IPS-20b (cell line): ENCODE results near the gene GABBR2.

Source experiments
- H3K27ac ChIP-seq: one replicate; pipeline ENCODE4 v1.5.1; 2013; ENCODE audit warnings: low read length
- H3K27me3 ChIP-seq: 2 replicates; pipeline ENCODE4 v1.6.1; 2013; ENCODE audit warnings: mild to moderate bottlenecking, low read length, inconsistent platforms; ENCODE audit not compliant: insufficient read depth
- H3K36me3 ChIP-seq: 2 replicates; pipeline ENCODE4 v1.6.1; 2013; ENCODE audit warnings: low read depth, mild to moderate bottlenecking, inconsistent platforms, low read length, moderate library complexity; ENCODE audit not compliant: insufficient read depth
- H3K4me1 ChIP-seq: 2 replicates; pipeline ENCODE4 v1.6.1; 2013; ENCODE audit warnings: mild to moderate bottlenecking, control low read depth, inconsistent platforms, low read length, moderate library complexity; ENCODE audit not compliant: insufficient read depth
- H3K4me3 ChIP-seq: 2 replicates; pipeline ENCODE4 v1.5.1; 2013; ENCODE audit warnings: mild to moderate bottlenecking, low read length, inconsistent platforms
- H3K9ac ChIP-seq: 2 replicates; pipeline ENCODE4 v1.6.1; 2013; ENCODE audit warnings: low read depth, mild to moderate bottlenecking, inconsistent platforms, low read length, moderate library complexity
- H3K9me3 ChIP-seq: 2 replicates; pipeline ENCODE4 v1.6.1; 2013; ENCODE audit warnings: mild to moderate bottlenecking, low read depth, low read length, inconsistent platforms; ENCODE audit not compliant: insufficient read depth

Gene GABBR2

DNA sequence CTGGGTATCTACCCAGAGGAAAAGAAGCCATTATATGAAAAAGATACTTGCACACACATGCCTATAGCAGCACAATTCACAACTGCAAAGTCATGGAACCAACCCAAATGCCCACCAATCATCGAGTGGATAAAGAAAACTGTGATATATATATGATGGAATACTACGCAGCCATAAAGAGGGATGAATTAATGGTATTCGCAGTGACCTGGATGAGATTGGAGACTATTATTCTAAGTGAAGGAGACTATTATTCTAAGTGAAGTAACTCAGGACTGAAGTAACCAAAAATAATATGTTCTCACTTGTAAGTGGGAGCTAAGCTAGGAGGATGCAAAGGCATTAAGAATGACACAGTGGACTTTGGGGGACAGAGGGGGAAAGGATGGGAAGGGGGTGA, 30.0 kb upstream of the GABBR2 start:
- H3K36me3 ChIP-seq = peaks cover 45% of the 10 kb centered on the region
- no peak overlapping the region for H3K4me3 ChIP-seq
- H3K4me1 ChIP-seq = no peaks in the 10 kb centered on the region
- no peak overlapping the region for H3K9ac ChIP-seq
- no peak overlapping the region for H3K27ac ChIP-seq
- H3K27me3 ChIP-seq = no peaks in the 10 kb centered on the region
- peaks cover 6% of the 10 kb centered on the region; the same call in 1 of the 2 replicates for H3K9me3 ChIP-seq

DNA sequence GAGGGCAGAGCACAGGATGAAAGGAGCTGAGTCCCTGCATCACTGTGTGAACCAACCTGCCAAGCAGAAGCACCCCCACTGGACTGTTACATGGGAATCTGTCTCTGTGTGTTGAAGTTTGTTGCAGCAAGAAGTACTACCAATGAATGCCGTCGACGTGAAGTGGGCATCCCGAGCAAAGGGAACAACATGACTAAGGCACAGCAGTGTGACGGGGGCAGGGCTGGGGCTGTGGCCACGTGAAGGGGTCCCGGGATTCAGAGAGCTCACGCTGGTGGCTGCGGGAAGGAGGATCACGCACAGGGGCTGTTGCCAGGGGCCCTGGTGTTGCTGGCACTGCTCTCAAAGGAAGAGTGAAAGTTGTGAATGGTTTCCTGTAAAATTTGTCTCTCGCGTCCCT, 27.5 kb upstream of the GABBR2 start:
- Histone ChIP-seq H3K9me3 (peaks cover 6% of the 10 kb centered on the region; the same call in 1 of the 2 replicates), H3K4me3 (no peak overlapping the region), H3K27ac (no peak overlapping the region), H3K27me3 (no peaks in the 10 kb centered on the region), H3K4me1 (no peaks in the 10 kb centered on the region), H3K36me3 (peaks cover 39% of the 10 kb centered on the region), H3K9ac (no peak overlapping the region)

DNA sequence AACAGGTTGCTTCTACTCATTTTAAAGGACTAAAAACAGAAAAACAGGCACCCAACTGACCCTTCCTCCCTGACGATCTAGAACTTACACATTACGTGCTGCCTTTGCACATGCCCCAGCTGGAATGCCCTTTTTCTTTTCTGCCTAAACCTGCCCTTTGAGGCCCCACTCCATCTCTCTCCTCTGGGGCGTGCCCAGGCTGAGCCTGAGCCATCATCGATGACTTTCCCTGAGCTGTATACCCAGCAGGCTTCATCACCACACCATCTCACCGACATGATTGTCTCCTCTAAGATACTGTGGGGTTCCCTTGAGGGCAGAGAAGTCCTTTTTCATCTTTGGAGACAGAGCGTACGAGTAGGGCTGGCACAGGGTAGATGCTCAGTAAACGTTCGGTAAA, 24.1 kb upstream of the GABBR2 start:
- H3K9ac ChIP-seq = no peak overlapping the region
- no peak overlapping the region for H3K27ac ChIP-seq
- no peaks in the 10 kb centered on the region for H3K27me3 ChIP-seq
- no peaks in the 10 kb centered on the region for H3K4me1 ChIP-seq
- peaks cover 28% of the 10 kb centered on the region for H3K36me3 ChIP-seq
- H3K4me3 ChIP-seq = no peak overlapping the region
- no peaks in the 10 kb centered on the region for H3K9me3 ChIP-seq

DNA sequence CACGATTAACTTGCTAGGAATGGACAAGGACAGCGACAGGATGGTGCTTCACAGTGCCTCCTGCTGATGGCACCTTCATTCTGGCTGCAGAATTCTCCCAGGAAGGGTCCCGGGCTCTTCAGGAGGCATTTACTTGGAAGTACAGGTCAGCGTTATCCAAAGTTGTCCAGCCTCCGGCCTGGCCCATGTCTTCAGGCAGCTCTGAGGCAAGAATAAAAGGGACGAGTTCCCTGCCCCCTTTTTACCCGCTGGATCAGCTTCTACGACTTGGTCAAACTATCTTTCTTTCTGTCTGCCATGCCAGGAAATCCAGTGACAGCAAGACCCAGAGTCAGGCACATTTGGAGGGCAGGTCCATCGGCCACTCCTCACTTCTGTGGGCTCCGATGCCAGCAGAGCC, 23.4 kb upstream of the GABBR2 start:
- Histone ChIP-seq H3K36me3 (peaks cover 27% of the 10 kb centered on the region), H3K4me1 (no peaks in the 10 kb centered on the region), H3K4me3 (no peak overlapping the region), H3K9ac (no peak overlapping the region), H3K27me3 (0 out of 2 replicates have a peak, but pooled peaks cover 5% of the 10 kb centered on the region), H3K9me3 (no peaks in the 10 kb centered on the region), H3K27ac (no peak overlapping the region)

DNA sequence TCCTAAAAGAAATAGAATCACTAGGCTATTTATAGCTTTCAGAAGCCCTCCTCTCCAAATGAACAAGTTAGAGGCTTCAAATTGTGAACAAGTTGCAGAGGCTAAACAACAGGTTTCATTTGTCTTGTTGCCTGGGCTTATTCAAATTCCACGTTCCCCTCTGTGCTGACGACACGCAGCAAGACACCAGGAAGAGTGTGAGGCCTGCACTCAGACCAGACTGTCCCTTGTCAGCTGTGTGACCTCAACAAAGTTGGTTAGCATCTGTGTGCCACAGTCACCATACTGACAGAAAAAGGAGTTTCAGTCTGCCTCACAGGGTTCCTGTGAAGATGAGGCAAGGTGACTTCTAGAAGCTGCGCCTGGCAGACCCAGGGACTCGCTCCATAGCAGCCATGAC, 22.1 kb upstream of the GABBR2 start:
- no peak overlapping the region for H3K27ac ChIP-seq
- H3K4me1 ChIP-seq = no peaks in the 10 kb centered on the region
- H3K9ac ChIP-seq = no peak overlapping the region
- no peak overlapping the region for H3K4me3 ChIP-seq
- 0 out of 2 replicates have a peak, but pooled peaks cover 5% of the 10 kb centered on the region for H3K27me3 ChIP-seq
- H3K36me3 ChIP-seq = peaks cover 20% of the 10 kb centered on the region
- no peaks in the 10 kb centered on the region for H3K9me3 ChIP-seq

DNA sequence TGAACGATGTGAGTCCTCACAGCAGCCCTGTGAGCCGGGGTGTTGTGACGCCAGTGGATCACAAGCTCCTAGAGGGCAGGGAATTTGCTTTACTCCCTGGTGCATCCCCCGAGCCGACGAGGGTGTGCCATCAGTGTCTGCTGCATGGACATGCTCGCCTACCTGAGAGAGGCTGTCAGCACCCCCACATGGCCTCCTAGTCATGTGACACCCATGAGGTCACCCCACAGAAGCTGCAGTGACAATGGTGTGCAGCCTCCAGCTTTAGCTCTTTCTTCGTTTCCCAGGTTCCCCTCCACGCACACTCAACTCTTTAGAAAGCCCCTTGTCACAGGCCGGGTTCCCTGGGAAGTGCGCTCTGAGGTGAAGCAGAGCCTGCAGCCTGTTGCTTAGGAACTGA, 19.8 kb upstream of the GABBR2 start:
- H3K9me3 ChIP-seq = no peaks in the 10 kb centered on the region
- no peaks in the 10 kb centered on the region for H3K4me1 ChIP-seq
- no peak overlapping the region for H3K27ac ChIP-seq
- peaks cover 26% of the 10 kb centered on the region for H3K27me3 ChIP-seq
- H3K4me3 ChIP-seq = no peak overlapping the region
- H3K9ac ChIP-seq = no peak overlapping the region
- H3K36me3 ChIP-seq = no peaks in the 10 kb centered on the region; the same call in 1 of the 2 replicates

DNA sequence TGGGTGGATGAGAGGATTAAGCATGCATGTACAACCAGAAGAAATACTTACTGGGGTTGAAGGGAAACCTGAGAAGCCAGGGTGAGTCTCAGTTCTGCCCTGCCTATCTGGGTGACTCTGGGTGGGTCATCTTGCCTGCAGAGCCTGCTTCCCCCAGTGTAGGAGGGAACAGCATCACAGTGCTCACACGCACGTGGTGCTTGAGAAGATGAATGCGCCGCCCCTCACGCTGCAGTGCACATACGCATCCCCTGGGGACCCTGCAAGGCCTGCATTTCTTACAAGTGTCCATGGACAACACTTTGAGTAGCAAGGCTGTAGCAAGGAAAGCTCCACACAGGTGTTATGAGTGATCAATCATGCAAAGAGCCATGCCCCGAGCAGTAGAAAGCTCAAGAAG, 18.7 kb upstream of the GABBR2 start:
- Histone ChIP-seq H3K27ac (no peak overlapping the region), H3K4me1 (no peaks in the 10 kb centered on the region), H3K36me3 (no peaks in the 10 kb centered on the region), H3K4me3 (no peak overlapping the region), H3K9ac (no peak overlapping the region), H3K9me3 (no peaks in the 10 kb centered on the region), H3K27me3 (peaks cover 26% of the 10 kb centered on the region)

DNA sequence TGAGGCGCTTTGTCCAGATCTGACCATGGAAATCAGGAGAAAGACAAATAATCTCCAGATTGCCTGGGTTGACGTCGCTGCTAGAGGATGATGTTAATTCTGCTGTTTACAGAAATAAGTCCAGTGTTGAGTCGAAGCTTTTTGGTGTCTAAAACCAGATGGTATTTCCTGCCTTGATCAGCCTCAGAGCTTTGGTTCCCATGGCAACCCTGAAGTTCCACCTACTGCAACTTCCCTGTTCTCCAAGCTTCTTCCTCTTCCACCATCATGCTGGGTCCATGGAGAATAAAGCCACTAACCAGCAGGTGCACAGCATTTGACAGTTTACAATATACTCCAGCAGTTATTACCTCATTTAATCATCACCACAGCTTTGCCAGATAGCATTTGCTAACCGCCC, 18.0 kb upstream of the GABBR2 start:
- Histone ChIP-seq H3K27ac (no peak overlapping the region), H3K9me3 (no peaks in the 10 kb centered on the region), H3K9ac (no peak overlapping the region), H3K4me1 (no peaks in the 10 kb centered on the region), H3K27me3 (peaks cover 26% of the 10 kb centered on the region), H3K4me3 (no peak overlapping the region), H3K36me3 (no peaks in the 10 kb centered on the region)

DNA sequence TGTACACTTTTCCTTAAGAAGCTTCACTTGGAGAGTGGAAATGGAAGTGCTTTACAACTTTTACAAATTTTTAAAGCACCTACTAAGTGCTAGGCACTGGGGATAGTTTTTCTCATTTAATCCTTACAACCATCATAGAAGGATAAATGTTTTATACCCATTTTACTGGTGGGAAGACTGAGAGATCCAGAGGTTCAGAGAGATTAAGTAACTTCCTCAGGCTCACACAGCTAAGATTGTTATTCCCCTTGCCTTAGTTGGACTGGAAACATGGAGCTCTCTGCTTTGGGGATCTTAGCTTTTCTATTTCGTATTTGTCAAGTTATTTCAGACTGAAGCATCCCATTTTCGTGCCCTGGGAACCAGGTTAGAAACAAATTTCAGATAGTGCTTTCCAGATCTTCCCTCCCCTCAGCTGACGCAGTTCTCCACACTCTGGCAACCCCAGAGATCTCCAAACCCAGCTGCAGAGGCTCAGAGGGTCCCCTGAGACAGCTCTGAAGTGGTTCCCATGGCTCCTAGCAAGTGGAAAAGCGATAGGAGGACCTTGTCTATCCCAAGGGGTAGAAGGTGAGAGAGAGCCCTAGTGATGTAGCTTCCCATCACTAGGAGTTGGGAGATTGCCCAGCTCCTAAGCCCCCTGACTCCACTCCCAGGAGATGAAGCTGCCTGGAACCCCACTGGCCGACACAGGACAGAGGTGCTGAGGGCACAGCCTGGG, 16.2 kb upstream of the GABBR2 start:
- no peak overlapping the region for H3K27ac ChIP-seq
- no peaks in the 10 kb centered on the region for H3K4me1 ChIP-seq
- no peak overlapping the region for H3K4me3 ChIP-seq
- H3K9me3 ChIP-seq = no peaks in the 10 kb centered on the region
- peaks cover 26% of the 10 kb centered on the region for H3K27me3 ChIP-seq
- no peak overlapping the region for H3K9ac ChIP-seq
- no peaks in the 10 kb centered on the region for H3K36me3 ChIP-seq

DNA sequence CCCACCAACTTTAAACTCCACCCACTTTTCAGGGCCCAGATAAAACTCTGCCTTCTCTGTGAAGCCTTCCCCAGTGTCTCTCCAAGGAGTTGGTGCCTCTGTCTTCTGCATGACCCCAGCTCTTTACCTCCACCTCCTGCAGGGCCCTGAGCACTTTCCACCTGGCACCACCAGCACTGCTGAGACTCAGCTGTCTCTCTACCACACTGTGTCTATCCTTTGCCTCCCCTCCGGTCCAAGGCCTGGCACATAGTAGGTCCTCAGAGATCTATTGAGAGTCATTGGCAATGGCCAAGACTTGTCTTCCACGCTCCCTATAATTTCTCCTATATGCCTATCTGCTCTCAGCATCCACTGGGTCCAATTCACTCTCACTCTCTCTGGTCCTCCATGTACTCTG, 12.9 kb upstream of the GABBR2 start:
- Histone ChIP-seq H3K4me1 (no peaks in the 10 kb centered on the region), H3K4me3 (no peak overlapping the region), H3K27me3 (peaks cover 30% of the 10 kb centered on the region), H3K9me3 (no peaks in the 10 kb centered on the region), H3K9ac (no peak overlapping the region), H3K27ac (no peak overlapping the region), H3K36me3 (no peaks in the 10 kb centered on the region)

DNA sequence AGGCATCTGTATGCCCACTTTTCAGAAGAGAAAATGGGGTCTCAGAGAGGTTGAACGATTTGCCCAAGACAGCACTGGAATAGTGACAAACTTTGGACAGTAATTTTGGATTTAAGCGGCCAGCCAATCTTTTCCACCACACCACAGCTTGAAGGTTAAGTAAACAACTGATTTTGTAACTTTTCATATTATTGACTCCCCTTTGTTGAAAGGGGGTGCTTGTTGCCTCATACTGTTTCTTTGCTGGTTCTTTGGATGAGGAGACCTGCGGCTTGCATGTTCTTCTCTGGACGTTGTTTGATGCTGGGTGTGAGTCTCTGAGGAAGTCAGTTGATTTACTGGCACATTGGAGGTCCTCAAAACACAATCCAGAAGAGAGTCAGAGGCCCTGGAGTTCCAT, 11.7 kb upstream of the GABBR2 start:
- no peak overlapping the region for H3K4me3 ChIP-seq
- no peaks in the 10 kb centered on the region for H3K9me3 ChIP-seq
- peaks cover 34% of the 10 kb centered on the region for H3K27me3 ChIP-seq
- H3K27ac ChIP-seq = no peak overlapping the region
- H3K4me1 ChIP-seq = no peaks in the 10 kb centered on the region
- H3K36me3 ChIP-seq = no peaks in the 10 kb centered on the region
- H3K9ac ChIP-seq = no peak overlapping the region

DNA sequence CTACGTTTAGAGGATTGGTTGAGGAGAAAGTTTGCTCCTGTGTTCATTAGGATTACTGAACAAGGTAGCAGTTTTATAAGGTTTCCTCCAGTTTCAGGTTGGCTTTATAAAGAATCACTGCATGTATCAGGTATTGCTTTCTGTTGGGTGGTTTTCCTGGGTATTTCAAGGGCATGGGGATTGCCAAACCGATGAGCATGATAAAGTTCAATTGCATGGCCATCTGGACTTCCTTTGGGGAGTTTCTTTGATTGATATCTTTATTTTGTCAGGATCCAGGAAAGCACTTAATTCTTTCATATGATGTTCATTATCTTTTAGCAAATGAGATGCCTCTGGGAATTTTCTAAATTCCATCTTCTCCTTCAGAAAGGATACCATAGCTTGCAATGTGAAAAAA, 10.3 kb upstream of the GABBR2 start:
- no peaks in the 10 kb centered on the region for H3K4me1 ChIP-seq
- no peaks in the 10 kb centered on the region for H3K36me3 ChIP-seq
- peaks cover 30% of the 10 kb centered on the region for H3K27me3 ChIP-seq
- no peak overlapping the region for H3K9ac ChIP-seq
- no peak overlapping the region for H3K27ac ChIP-seq
- no peaks in the 10 kb centered on the region for H3K9me3 ChIP-seq
- no peak overlapping the region for H3K4me3 ChIP-seq
